Measurements from ENCODE around the gene FBXO10. TPM values are rescaled to one million over a fixed set of nuclear protein-coding genes. Genes with fewer than 3 reads are reported as not detected.
A peak's percentile ranks its signal among the peaks of the same experiment; 100 is the strongest.
"Not testable (repeated sequence)": the region's sequence is repeated elsewhere in the genome, so short reads cannot be mapped to it uniquely, and the experiment has no call there.

The FBXO10 gene
- total RNA-seq, 2 experiments from 2014 or later = 5.8 to 6.7 TPM

DNA sequence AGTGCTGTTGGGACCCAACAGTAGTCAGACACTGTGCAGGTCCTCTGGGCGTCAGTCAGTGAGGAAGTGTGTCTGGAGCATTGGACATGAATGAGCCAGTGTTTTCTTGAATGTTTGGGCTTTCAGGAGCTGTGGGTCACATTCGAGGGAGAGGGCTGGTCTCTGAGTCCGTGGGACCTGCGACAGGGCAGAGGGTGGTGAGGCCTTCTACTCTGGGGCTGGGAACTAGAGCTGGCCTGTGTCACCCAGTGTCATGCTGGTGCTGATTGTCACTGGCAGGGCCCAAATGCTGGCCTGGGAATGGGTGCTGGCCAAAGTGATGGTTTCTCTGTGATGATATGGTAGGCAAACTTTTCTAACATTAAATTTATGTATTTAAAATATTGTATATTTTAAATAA lies 80.2 kb downstream of the FBXO10 start:
- Mint-ChIP-seq H3K4me3 (no peak overlapping the region), H3K27me3 (no peaks in the 10 kb centered on the region), H3K27ac (no peak overlapping the region), H3K4me1 (peaks cover 8% of the 10 kb centered on the region), H3K9me3 (no peaks in the 10 kb centered on the region), H3K36me3 (ENCODE audit: low read depth) (peaks cover 67% of the 10 kb centered on the region)
- DNase-seq = no peak
- CTCF ChIA-PET = no interaction called here
- POLR2A ChIA-PET = interaction anchor here (3.8 kb wide), 1 partner anchor 9 kb away, joined by 16 read pairs; the partner anchor contains the start of gene POLR1E

DNA sequence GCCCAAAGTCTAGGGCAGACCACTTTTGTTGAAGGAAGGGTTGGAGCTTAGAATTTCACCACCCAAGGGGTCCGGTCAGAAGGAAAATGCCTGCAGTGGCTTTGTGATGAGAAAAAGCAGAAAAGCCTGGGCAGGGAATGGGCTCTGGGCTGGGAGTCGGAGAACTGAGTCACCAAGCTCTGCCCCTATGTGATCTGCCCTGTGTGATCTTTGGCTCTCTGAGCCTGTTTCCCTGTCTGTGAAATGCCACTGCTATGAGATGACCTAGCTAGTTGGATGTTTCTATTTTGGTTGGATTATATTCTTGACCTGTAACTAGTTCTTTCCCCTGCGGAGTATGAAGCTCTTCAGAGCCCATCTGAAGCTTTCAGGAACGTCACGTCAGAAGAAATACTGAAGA lies 80.6 kb downstream of the FBXO10 start:
- Mint-ChIP-seq H3K27me3 (no peaks in the 10 kb centered on the region), H3K4me3 (no peak overlapping the region), H3K27ac (no peak overlapping the region), H3K9me3 (no peaks in the 10 kb centered on the region), H3K4me1 (peaks cover 12% of the 10 kb centered on the region), H3K36me3 (ENCODE audit: low read depth) (peaks cover 67% of the 10 kb centered on the region)
- DNase-seq = no peak
- ChIA-PET CTCF (no interaction called here), POLR2A (interaction anchor here (0.8 to 3.8 kb wide), 2 partner anchors 9 to 12 kb away, joined by 3 to 16 read pairs; partner anchors contain the start of gene POLR1E)

DNA sequence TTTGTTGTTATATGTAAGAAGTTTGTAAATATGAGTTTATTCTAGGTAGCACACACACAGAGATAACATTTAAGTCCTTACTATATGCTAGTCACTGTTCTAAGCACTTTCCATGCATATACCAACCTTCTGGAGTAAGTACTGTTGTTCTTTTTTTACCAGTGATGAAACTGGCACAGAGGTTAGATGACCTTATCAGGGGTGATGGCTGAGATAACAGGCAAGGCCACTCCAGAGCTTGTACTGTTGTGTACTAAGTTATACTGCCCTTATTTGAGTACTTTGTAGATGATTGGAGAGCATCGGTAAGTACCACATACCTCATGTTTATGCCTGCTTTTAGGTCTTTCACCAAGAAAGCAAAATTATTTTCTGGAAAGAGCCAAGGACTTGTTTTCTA lies 84.2 kb downstream of the FBXO10 start:
- no peak overlapping the region for H3K27ac Mint-ChIP-seq
- H3K36me3 Mint-ChIP-seq (ENCODE audit: low read depth) = peaks cover 67% of the 10 kb centered on the region
- no peak overlapping the region for H3K4me3 Mint-ChIP-seq
- peaks cover 36% of the 10 kb centered on the region for H3K4me1 Mint-ChIP-seq
- POLR2A ChIA-PET = interaction anchor here (1.0 kb wide), 1 partner anchor 22 kb away, joined by 3 read pairs; no protein-coding TSS in a partner anchor
- CTCF ChIA-PET = no interaction called here
- no peak for DNase-seq
- H3K9me3 Mint-ChIP-seq = no peaks in the 10 kb centered on the region
- H3K27me3 Mint-ChIP-seq = no peaks in the 10 kb centered on the region

DNA sequence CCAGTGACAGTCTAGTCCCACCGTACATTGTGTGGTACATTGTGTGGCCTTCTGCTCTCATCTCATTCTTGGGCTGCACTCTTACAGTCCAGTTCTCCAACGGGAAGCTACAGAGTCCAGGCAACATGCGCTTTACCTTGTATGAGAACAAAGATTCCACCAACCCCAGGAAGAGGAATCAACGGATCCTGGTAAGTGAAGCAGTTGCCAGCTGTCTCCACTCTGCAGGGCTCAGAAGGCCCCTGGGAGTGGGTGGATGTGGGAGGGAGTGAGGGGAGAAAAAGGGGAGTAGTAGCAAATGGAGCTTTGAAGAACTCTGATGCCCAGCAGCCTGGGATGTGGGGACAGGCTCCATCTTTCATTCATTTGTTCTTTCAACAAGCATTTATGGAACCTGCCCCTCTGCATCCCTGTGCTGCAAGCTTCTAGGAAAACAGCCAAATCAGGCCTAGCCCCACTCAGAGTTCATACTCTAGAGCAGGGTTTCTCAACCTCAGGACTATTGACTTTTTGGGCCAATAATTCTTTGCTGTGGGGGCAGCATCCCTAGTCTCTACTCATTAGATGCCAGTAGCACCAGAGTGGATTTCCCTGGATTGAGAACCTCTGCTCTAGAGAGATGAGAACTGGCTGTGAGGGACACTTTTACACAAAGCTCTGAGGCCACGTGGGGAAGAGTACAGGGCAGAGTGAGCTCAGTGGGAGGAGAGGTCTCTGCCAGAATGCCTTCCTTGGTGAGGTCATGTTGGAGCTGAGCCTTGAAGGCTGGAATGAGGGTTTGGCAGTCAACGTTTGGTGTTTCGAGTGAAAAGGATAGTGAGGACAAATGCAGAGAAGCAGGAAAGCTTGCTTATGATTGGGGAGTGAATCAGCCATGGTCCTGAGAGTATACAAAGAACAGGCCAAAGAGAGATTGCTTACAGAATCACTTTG lies 89.3 kb downstream of the FBXO10 start:
- H3K27me3 Mint-ChIP-seq = peaks cover 1% of the 10 kb centered on the region
- peak overlapping the region; percentile 99 for H3K4me3 Mint-ChIP-seq
- ChIA-PET CTCF (interaction anchor here (1.5 to 2.5 kb wide), 2 partner anchors 11 to 105 kb away, joined by 6 read pairs; partner anchors contain the start of gene TOMM5), POLR2A (interaction anchor here (0.8 to 5.7 kb wide), 21 partner anchors 10 to 416 kb away, joined by 3 to 75 read pairs (median 5); partner anchors contain the start of genes EXOSC3, FBXO10, SLC25A51 and TOMM5)
- H3K4me1 Mint-ChIP-seq = peaks cover 47% of the 10 kb centered on the region
- no peaks in the 10 kb centered on the region for H3K9me3 Mint-ChIP-seq
- peak overlapping the region; percentile 93 for H3K27ac Mint-ChIP-seq
- H3K36me3 Mint-ChIP-seq (ENCODE audit: low read depth) = peaks cover 38% of the 10 kb centered on the region
- no peak for DNase-seq

DNA sequence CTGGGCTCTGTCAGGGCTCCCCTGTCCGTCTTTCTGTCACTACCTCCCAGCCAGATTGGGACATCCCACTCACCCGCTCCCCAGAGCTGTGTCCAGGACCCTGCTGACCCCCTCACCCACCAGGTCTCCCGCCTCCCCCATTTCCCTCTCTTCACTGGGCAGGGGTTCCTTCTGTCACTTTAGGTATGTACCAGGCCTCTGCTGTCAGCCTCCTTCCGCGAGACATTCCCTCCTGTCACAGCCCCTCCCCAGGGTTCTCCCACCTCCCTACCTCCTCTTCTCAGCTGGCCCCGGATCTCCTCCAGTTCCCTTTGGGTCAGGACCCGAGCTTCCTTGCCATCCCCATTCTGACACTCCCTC lies 89.9 kb downstream of the FBXO10 start:
- no peaks in the 10 kb centered on the region for H3K9me3 Mint-ChIP-seq
- peaks cover 35% of the 10 kb centered on the region for H3K36me3 Mint-ChIP-seq (ENCODE audit: low read depth)
- H3K27me3 Mint-ChIP-seq = peaks cover 7% of the 10 kb centered on the region
- peaks cover 47% of the 10 kb centered on the region for H3K4me1 Mint-ChIP-seq
- CTCF ChIA-PET = interaction anchor here (1.4 to 2.5 kb wide), 2 partner anchors 12 to 106 kb away, joined by 6 read pairs; partner anchors contain the start of gene TOMM5
- POLR2A ChIA-PET = interaction anchor here (0.8 to 5.7 kb wide), 22 partner anchors 11 to 417 kb away, joined by 3 to 75 read pairs (median 5); partner anchors contain the start of genes EXOSC3, FBXO10, GRHPR and SLC25A51
- peak overlapping the region; percentile 99 for H3K4me3 Mint-ChIP-seq
- H3K27ac Mint-ChIP-seq = peak overlapping the region; percentile 93
- no peak for DNase-seq

DNA sequence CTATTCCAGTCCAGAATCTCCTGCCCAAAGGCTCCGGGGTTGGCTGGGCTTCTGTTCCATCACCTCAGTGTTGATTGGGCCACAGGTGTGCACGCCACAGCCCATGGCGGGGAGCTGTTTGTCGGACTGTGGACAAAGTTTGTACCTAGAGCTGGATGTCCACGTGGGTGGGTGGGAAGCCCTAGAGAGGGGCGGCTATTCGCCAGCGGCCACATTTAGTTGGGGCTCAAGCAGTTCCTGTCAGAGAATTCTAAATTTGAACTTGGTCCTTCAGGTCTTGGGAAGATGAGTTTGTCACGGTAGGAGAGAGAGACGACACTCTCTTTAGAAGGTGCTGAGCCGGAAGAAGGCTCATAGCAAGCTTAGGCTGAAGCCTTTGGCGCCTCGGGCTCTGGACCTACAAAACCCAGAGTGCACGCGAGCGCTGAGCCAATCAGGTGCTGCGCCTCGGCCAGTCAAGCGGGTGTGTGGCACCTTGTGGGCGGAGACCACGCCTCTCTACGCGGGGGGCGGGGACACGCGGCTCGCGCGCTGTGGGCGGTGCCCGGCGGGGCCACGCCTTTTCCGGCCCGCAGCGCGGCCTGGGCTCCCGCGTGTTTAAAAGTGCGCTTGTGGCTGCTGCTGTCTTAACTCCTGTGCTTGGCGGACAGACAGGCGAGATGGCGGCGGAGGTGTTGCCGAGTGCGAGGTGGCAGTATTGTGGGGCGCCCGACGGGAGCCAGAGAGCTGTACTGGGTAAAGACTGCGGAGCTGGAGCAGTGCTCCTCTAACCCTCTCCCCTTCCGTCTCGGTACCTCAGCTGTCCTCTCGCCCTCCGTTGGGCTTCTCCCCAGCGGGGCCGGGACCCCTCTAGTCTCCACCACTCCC lies 90.6 kb downstream of the FBXO10 start, which contains the start of gene POLR1E:
Gene POLR1E, plus strand, starts transcription at position 560 of the 867 bp plus-strand sequence. Its CDS starts 100 bp downstream, at position 660.
- peak; percentile 97 for DNase-seq
- Mint-ChIP-seq H3K27ac (peak within 1 kb of the TSS; percentile 93), H3K4me1 (peaks cover 42% of the 10 kb centered on the region), H3K9me3 (no peaks in the 10 kb centered on the region), H3K27me3 (peaks cover 7% of the 10 kb centered on the region), H3K36me3 (ENCODE audit: low read depth) (peaks cover 30% of the 10 kb centered on the region), H3K4me3 (peak within 1 kb of the TSS; percentile 99)
- ChIA-PET CTCF (interaction anchor here (1.4 to 2.5 kb wide), 2 partner anchors 12 to 107 kb away, joined by 6 read pairs; partner anchors contain the start of gene TOMM5), POLR2A (interaction anchor here (0.6 to 5.7 kb wide), 26 partner anchors 10 to 998 kb away, joined by 3 to 75 read pairs (median 4); partner anchors contain the start of genes EXOSC3, FBXO10, GRHPR and SLC25A51)

DNA sequence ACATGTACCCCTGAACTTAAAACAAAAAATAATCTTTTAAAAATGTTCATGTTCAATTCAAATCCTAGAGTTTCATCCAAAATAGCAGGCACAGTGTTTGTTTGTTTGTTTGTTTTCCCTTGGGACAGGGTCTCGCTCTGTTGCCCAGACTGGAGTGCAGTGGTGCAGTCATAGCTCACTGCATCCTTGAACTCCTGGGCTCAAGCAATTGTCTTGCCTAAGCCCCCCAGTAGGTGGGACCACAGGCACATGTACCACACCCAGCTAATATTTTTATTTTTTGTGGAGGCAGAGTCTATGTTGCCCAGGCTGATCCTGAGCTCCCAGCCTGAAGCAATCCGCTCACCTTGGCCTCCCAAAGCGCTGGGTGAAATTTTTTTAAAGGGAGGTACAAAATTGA lies 95.4 kb downstream of the FBXO10 start:
- ChIA-PET CTCF (interaction anchor here (0.6 to 1.5 kb wide), 7 partner anchors 31 to 339 kb away, joined by 3 to 5 read pairs (median 3); partner anchors contain the start of gene TOMM5), POLR2A (interaction anchor here (0.6 to 1.3 kb wide), 2 partner anchors 18 to 111 kb away, joined by 3 read pairs; partner anchors contain the start of gene TOMM5)
- Mint-ChIP-seq H3K4me3 (no peak overlapping the region), H3K27ac (no peak overlapping the region), H3K27me3 (peaks cover 39% of the 10 kb centered on the region), H3K9me3 (no peaks in the 10 kb centered on the region), H3K36me3 (ENCODE audit: low read depth) (peaks cover under 1% of the 10 kb centered on the region), H3K4me1 (peaks cover 12% of the 10 kb centered on the region)
- DNase-seq = no peak

DNA sequence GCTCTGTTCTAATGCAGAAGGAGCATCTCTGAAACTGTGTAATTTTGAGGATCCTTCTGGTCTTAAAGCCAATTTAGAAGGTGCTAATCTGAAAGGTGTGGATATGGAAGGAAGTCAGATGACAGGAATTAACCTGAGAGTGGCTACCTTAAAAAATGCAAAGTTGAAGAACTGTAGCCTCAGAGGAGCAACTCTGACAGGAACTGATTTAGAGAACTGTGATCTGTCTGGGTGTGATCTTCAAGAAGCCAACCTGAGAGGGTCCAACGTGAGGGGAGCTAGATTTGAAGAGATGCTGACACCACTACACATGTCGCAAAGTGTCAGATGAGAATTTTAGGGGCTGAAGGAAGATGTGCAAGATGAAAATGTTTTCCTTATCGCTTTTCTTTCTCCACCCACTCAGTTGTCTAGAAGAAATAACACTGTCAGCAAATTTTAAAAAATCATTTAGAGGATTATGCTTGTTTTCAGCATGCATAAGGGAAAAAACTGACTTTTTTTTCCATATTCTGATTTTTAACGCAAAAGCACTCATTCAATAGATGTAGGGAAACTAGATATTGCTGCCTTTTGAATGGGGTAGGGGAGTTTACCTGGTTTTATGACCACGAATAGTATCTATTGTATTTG lies 98.1 kb downstream of the FBXO10 start:
- H3K27ac Mint-ChIP-seq; DNase-seq; H3K9me3 Mint-ChIP-seq; CTCF ChIA-PET; POLR2A ChIA-PET; H3K4me1 Mint-ChIP-seq; H3K36me3 Mint-ChIP-seq (ENCODE audit: low read depth); H3K4me3 Mint-ChIP-seq: not testable (repeated sequence)
- peaks cover 39% of the 10 kb centered on the region for H3K27me3 Mint-ChIP-seq

DNA sequence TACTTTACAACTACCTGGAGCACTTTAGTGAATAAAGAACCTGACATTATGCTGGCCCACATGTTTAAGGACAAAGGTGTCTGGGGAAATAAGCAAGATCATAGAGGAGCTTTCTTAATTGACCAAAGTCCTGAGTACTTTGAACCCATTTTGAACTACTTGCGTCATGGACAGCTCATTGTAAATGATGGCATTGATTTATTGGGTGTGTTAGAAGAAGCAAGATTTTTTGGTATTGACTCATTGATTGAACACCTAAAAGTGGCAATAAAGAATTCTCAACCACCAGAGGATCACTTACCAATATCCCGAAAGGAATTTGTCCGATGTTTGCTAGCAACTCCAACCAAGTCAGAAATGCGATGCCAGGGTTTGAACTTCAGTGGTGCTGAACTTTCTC lies 98.7 kb downstream of the FBXO10 start:
- H3K4me1 Mint-ChIP-seq; H3K4me3 Mint-ChIP-seq; H3K9me3 Mint-ChIP-seq; DNase-seq; CTCF ChIA-PET; H3K36me3 Mint-ChIP-seq (ENCODE audit: low read depth); H3K27ac Mint-ChIP-seq; POLR2A ChIA-PET: not testable (repeated sequence)
- peaks cover 39% of the 10 kb centered on the region for H3K27me3 Mint-ChIP-seq

DNA sequence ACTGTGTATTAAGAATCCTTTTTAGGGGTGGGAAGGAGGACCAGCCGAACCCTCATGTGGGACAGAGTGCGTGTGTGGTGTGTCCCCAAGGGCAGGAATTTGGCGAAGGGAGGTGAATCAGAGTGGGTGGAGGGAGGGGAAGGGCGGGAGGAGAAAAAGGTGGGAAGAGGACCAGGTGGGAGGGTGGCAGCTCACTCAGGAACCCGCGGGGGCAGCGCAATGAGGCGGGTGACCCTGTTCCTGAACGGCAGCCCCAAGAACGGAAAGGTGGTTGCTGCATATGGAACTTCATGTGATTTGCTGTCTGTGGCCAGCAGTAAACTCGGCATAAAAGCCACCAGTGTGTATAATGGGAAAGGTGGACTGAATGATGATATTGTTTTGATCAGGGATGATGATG lies 99.2 kb downstream of the FBXO10 start:
- Mint-ChIP-seq H3K9me3 (peaks cover 8% of the 10 kb centered on the region), H3K27me3 (peaks cover 38% of the 10 kb centered on the region), H3K27ac (no peak overlapping the region), H3K4me3 (no peak overlapping the region), H3K4me1 (peaks cover 10% of the 10 kb centered on the region), H3K36me3 (ENCODE audit: low read depth) (no peaks in the 10 kb centered on the region)
- CTCF ChIA-PET = no interaction called here
- POLR2A ChIA-PET = no interaction called here
- no peak for DNase-seq

DNA sequence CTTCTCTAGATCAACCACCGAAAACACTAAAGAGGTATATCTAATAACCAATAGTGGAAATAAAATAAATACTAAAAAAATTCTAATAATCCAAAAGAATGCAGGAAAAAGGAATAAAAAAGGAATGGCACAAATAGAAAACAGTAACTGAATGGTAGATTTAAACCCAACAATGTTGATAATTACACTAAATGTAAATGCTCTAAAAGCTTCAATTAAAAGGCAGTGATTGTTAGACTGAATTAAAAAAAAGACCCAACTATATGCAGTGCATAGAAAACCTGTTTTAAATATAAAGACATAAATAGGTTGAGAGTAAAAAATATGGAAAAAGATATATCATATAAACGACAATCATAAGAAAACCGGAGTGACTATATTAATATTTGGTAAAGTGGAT lies 101.7 kb downstream of the FBXO10 start:
- Mint-ChIP-seq H3K36me3 (ENCODE audit: low read depth) (no peaks in the 10 kb centered on the region), H3K9me3 (peaks cover 8% of the 10 kb centered on the region), H3K4me3 (no peak overlapping the region), H3K4me1 (peaks cover 8% of the 10 kb centered on the region), H3K27ac (no peak overlapping the region), H3K27me3 (peaks cover 25% of the 10 kb centered on the region)
- DNase-seq = no peak
- CTCF ChIA-PET = interaction anchor here (0.9 kb wide), 1 partner anchor 105 kb away, joined by 3 read pairs; no protein-coding TSS in a partner anchor
- POLR2A ChIA-PET = interaction anchor here (1.1 kb wide), 1 partner anchor 117 kb away, joined by 4 read pairs; no protein-coding TSS in a partner anchor

DNA sequence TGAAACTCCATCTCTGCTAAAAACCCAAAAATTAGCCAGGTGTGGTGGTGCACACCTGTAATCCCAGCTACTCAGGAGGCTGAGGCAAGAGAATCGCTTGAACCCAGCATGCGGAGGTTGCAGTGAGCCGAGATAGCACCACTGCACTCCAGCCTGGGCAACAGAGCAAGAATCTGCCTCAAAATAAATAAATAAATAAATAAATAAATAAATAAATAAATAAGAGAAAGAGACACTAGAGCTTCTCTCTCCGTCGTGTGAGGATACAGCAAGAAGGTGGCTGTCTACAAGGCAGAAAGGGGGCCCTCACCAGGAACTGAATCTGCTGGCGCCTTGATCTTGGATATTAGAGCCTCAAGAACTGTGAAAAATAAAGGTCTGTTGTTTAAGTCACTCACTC lies 102.2 kb downstream of the FBXO10 start:
- H3K4me1 Mint-ChIP-seq; H3K27ac Mint-ChIP-seq; DNase-seq; H3K9me3 Mint-ChIP-seq; CTCF ChIA-PET; H3K36me3 Mint-ChIP-seq (ENCODE audit: low read depth); H3K4me3 Mint-ChIP-seq; POLR2A ChIA-PET: not testable (repeated sequence)
- peaks cover 22% of the 10 kb centered on the region for H3K27me3 Mint-ChIP-seq

Data from activated CD4-positive, alpha-beta memory T cell treated with anti-CD3 and anti-CD28 coated beads, Interleukin-2, amount 10 ng/mL, durations not matched to agents 7 days and 5 days (primary cell).